OCI-LY7 (cell line): ENCODE measurements around the gene C1GALT1.

ENCODE experiments used
- EZH2phosphoT487 ChIP-seq: fragments of 200-600 bp; sonication (generic); IDR thresholded peaks from 2 replicates; pipeline ENCODE4 v1.6.1; 2018; ENCODE audit warnings: low read depth, borderline replicate concordance, mild to moderate bottlenecking, mixed run types, antibody characterized with exemption, low read length, moderate library complexity, mixed read lengths
- TF ChIP-seq, protein P1 (sequence below): fragments of 200-600 bp; sonication (generic); conservative IDR thresholded peaks from 2 replicates; pipeline ENCODE4 v1.5.1; 2014; ENCODE audit warnings: mild to moderate bottlenecking, antibody characterized with exemption, low read length, moderate library complexity, mixed read lengths

DNA sequence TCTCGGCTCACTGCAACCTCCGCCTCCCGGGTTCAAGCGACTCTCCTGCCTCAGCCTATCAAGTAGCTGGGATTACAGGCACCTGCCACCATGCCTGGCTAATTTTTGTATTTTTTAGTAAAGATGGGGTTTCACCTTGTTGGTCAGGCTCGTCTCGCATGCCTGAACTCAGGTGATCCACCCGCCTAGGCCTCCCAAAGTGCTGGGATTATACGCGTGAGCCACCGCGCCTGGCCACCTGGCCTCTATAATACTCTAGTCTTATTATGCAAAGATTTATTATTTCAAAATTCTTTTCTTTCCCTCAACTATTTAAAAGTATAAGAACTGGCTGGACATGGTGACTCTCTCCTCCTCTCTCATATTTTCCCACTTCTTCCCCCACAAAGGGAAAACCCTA, 30.0 kb upstream of the C1GALT1 start:
- TF ChIP-seq, protein P1, sequence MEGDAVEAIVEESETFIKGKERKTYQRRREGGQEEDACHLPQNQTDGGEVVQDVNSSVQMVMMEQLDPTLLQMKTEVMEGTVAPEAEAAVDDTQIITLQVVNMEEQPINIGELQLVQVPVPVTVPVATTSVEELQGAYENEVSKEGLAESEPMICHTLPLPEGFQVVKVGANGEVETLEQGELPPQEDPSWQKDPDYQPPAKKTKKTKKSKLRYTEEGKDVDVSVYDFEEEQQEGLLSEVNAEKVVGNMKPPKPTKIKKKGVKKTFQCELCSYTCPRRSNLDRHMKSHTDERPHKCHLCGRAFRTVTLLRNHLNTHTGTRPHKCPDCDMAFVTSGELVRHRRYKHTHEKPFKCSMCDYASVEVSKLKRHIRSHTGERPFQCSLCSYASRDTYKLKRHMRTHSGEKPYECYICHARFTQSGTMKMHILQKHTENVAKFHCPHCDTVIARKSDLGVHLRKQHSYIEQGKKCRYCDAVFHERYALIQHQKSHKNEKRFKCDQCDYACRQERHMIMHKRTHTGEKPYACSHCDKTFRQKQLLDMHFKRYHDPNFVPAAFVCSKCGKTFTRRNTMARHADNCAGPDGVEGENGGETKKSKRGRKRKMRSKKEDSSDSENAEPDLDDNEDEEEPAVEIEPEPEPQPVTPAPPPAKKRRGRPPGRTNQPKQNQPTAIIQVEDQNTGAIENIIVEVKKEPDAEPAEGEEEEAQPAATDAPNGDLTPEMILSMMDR = no peak
- TF ChIP-seq EZH2phosphoT487 = no peak
